T follicular helper cell (primary cell): ENCODE measurements around the gene TLE2.
"Not testable (repeated sequence)": the region's sequence is repeated elsewhere in the genome, so short reads cannot be mapped to it uniquely, and the experiment has no call there.

Experiments
- DNase-seq: peaks from one replicate; pipeline ENCODE4 v3.0.0-alpha.2; 2020; ENCODE audit warnings: low read depth

Gene TLE2

GRCh38 chr19:3056417-3057088, 27.5 kb upstream of the TLE2 start:
- no peak for DNase-seq

GRCh38 chr19:3055741-3056416, 26.8 kb upstream of the TLE2 start:
- no peak for DNase-seq

GRCh38 chr19:3054972-3055740, 26.1 kb upstream of the TLE2 start:
- no peak for DNase-seq

DNA sequence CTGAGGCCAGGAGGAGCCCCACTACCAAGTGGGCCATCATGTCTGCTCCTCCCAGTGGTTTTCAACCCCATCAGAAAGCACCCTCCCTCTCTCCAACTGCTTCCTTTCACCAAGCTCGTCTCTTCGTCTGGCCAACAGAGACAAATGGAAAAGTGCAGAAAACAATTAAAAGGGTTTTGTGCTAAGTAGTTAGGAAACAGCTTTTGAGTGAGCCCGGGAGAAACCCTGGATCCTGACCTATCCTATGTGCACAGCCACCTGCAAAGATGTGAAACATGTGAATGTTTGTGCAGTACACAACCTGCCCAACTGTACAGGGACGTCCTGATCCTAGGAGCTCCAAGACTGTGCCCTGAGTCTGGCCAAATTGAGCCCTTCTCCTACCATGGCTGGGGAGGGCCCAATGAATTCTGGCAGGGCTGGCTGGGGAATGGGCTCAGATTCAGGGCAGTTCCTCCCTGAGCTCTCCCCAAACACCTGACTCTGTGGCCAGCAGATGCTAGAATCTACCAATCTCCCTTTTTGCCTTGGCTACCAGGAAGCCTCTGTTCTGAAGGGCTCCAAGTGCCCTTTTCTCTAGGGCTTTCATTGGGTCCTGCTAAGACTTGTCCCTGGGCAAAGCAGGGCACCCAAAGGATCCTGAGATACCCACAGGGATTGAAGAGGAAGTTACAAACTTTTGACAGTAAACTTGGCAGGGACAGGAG, 25.3 kb upstream of the TLE2 start:
- no peak for DNase-seq

DNA sequence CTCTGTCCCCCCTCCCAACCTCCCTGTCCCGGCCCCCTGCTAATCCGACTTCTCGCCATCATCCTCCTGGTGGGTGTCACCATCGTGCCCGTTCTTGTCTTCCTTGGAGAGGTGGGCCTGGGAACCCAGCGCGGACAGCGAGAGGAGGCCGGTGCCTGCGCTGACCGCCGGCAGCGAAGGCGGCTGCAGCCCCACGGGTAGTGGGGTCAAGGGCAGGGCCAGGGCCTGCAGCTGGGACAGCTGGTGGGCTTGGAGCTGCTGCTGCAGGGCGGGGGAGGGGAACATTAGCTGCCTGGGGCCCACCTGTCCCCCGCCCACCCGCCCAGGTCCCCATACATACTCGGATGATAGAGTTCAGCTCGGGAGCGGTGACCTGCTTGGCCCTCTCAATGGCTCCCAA, 24.7 kb upstream of the TLE2 start:
- DNase-seq: no peak

GRCh38 chr19:3053218-3053621, 24.1 kb upstream of the TLE2 start:
- no peak for DNase-seq

DNA sequence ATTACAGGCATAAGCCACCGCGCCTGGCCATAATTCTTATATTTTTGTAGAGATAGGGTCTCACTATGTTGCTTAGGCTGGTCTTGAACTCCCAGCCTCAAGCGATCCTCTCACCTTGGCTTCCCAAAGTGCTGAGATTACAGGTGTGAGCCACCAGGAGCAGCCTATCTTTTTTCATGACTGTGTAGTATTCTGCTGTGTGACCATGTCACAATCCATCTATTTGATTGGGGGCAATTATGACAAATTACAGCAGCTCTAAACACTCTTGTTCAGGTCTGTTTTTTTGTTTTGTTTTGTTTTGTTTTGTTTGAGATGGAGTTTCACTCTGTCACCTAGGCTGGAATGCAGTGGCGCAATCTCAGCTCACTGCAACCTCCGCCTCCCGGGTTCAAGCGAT, 20.9 kb upstream of the TLE2 start:
- DNase-seq: not testable (repeated sequence)

DNA sequence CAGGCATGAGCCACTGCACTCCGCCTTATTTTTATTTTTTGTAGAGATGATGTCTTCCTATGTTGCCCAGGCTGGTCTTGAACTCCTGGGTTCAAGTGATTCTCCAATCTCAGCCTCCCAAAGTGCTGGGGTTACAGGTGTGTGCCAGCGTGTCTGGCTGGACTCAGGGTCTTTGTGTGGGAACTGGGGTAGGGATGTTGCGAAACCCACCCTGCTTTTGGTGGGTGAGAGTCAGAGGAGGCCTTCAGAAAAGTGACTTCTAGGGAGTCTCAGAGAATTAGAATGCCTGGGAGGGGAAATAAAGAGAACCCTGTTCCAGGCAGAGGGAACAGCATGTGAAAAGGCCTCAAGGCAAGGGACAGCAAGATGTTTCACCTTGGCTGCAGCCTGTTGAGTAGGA, 20.0 kb upstream of the TLE2 start:
- no peak for DNase-seq

GRCh38 chr19:3048190-3048533, 19.1 kb upstream of the TLE2 start:
- DNase-seq: no peak

DNA sequence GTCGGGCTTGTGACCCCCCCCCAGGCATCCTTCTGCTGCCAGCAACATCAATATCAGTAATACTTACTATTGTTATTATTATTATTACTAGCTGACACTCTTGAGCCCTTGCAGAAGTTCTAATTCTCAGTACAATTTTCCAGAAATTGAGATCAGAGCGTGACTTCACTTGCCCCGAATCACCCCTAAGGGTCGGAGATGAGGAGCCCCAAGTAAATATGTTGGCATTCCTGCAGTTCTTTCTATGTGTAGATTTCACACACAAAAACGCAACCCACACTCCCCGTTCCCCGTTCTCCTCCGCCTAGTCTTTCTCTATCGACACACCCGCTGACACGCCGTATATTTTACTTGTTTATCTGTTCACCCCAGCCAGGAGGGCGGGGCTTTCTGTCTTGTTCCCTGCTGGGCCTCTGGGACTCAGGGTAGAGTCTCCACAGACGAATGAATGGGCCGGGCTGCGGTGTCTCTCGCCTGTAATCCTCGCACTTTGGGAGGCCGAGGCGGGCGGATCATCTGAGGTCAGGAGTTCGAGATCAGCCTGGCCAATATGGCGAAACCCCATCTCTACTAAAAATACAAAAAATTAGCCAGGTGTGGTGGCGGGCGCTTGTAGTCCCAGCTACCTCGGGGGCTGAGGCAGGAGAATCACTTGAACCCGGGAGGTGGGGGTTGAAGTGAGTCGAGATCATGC, 18.6 kb upstream of the TLE2 start:
- peak; percentile 67 for DNase-seq

- DNase-seq: no peak
Measured at GRCh38 chr19:3046698-3047495, 17.8 kb upstream of the TLE2 start.

- no peak for DNase-seq
Measured at GRCh38 chr19:3045885-3046697, 17.0 kb upstream of the TLE2 start.

GRCh38 chr19:3045191-3045590, 16.1 kb upstream of the TLE2 start:
- DNase-seq: no peak

DNA sequence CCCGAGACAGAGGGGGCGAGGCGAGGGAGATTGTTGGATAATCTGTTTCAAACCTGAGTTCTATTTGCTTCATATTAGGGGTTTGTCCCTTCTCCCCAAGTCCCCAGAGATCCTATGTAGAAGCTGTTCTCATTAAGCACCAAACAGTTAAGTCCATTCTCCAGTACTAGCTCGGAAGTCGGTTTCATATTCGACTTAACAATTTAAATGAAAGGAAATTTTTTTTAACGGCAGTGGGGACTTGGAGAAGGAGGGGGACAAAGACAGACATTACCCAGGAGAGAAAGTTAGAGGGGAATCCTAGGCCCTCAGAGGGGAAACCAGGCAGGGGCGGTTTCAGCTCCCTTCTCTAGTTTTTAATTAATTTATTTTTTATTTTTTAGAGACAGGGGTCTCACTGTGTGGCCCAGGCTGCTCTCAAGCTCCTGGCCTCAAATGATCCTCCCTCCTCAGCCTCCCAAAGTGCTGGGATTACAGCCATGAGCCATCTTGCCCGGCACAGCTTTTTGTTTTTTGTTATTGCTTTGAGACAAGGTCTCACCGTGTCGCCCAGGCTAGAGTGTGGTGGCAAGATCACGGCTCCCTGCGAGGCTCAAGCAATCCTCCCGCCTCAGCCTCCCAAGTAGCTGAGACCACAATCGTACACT, 13.7 kb upstream of the TLE2 start:
- no peak for DNase-seq

DNA sequence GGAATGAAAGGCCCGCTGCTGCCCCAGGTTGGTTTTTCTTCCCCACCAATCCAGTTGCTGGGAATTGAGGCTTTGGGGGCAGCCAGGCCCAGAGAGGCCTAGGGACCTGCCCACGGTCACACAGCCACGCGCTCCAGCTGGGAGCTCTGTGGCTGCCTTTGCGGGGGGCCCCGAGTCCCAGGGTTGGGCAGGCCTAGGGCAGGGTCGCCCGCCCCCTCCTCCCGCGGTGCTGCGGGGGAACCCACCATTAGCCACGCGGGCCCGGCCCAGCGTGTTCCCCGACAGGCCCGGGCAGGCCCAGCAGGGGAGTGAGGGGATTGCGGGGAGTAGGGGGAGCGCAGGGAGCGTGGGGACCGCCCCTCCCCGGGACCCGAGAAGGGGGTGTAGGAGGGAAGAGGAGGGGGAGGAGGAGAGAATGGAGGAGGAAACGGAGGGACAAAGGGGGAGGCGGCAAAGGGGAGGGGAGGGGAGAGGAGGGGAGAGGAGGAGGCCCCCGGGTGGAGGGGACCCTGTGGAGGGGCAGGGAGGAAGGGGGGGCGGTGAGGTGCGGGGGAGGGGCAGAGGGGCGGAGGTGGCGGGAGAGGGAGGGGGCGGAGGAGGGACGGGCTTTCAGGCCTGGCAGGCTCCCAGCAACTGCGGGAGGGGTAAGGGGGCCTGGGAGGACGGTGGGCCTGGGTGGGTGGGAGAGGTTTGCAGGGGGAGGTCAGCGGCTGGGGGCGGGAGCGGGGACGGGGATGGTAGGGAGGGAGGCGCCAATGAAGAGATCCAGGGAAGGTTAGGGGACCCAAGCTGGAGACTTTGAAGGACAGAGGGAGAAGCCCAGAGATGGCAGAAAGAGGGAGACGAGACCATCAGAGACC, 12.9 kb upstream of the TLE2 start:
- no peak for DNase-seq

GRCh38 chr19:3041327-3041726, 12.2 kb upstream of the TLE2 start:
- DNase-seq: no peak

DNA sequence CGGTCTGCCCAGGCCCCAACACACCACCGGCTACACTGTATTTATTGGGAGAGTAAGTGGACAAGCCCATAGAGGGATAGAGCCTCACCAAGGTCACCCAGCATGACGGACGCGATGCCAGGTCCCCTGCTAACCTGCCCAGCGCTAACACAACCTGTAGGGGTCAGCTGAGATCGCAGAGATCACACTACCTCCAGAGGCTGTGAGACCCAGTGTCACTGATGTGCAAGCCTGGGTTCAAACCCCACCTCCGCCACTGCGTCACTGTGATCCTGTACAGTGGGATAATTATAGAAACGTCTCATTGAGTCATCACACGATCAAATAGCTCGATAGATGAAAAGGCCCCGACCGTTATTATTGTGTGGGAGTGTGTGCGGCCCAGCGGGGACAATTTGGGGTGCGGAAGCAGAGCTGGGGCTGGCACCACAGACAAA, 10.6 kb upstream of the TLE2 start:
- DNase-seq: no peak

DNA sequence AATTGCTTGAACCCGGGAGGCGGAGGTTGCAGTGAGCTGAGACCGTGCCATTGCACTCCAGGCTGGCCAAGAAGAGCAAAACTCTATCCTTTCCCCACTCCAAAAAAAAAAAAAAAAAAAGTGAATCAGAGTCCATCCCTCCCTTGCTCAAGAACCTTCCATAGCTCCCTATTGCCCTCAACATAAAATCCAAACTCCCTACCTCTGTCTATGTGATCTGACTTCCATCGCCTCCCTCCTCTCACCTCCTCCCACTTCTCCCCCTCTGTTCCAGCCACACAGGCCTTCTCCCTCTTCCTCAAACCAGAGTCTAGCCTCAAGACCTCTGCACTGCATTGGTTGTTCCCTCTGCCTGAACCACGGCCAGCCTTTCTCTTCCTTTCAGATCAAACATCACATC, 10.0 kb upstream of the TLE2 start:
- DNase-seq: no peak

- DNase-seq: no peak
Measured at GRCh38 chr19:3038214-3038613, 9.1 kb upstream of the TLE2 start.
